ENCODE data around the gene ANKRA2.

The ANKRA2 gene

GRCh38 chr5:73506459-73506955 is 58.9 kb downstream of the ANKRA2 start:
- no peak for DNase-seq (ENCODE audit: low read depth)
- TF ChIP-seq CTCF (conservative IDR thresholded peaks at IDR 0.05; ENCODE audit: low read length), result no peak
- no peak overlapping the region for H3K4me3 ChIP-seq (ENCODE audit: low read length)
